ENCODE data around the gene ZNF208.
"Not testable (repeated sequence)": the region's sequence is repeated elsewhere in the genome, so short reads cannot be mapped to it uniquely, and the experiment has no call there.

The ZNF208 gene

DNA sequence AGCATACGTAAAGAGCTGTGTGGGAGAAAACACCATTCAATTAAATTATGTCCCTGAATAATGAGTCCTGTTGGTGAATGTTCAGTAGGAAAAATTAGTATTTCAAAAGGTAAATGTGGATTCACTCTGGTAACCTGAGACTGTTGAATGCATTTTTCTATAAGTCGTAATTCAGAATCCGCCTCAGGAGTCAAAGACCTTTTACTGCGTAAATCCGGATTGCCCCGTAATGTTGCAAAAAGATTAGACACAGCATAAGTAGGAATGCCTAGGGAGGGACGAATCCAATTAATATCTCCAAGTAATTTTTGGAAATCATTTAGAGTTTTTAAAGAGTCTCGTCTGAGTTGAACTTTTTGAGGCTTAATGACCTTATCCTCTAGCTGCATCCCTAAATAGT lies 126.0 kb downstream of the ZNF208 start:
- not testable (repeated sequence) for DNase-seq

- DNase-seq, result peak; percentile 7
Observed at GRCh38 chr19:21883516-21883915, 127.2 kb downstream of the ZNF208 start.
